OCI-LY1 (cell line): ENCODE measurements around the gene KLHL36.
"Not testable (repeated sequence)": the region's sequence is repeated elsewhere in the genome, so short reads cannot be mapped to it uniquely, and the experiment has no call there.

ENCODE experiments used
- H2AFZ ChIP-seq: fragments of 200-600 bp; sonication (generic), shearing (Covaris generic); 2 replicates; pipeline ENCODE4 v1.6.0; 2014; ENCODE audit warnings: antibody characterized with exemption, mild to moderate bottlenecking, low read length
- H3F3A ChIP-seq: fragments of 200-600 bp; sonication (generic), shearing (Covaris generic); 2 replicates; pipeline ENCODE4 v1.6.0; 2014; ENCODE audit warnings: mild to moderate bottlenecking, antibody characterized with exemption, low read length, moderate library complexity; ENCODE audit not compliant: insufficient read depth
- H3K27ac ChIP-seq: fragments of 200-600 bp; sonication (generic); 2 replicates; pipeline ENCODE4 v1.5.1; 2014; ENCODE audit warnings: low read length, mixed run types, mild to moderate bottlenecking, low read depth; ENCODE audit not compliant: poor library complexity, severe bottlenecking
- H3K27me3 ChIP-seq: fragments of 200-600 bp; sonication (generic); 2 replicates; pipeline ENCODE4 v1.6.0; 2014; ENCODE audit warnings: antibody characterized with exemption, mild to moderate bottlenecking, low read length, moderate library complexity; ENCODE audit not compliant: insufficient read depth
- H3K36me3 ChIP-seq: fragments of 200-600 bp; sonication (generic); 2 replicates; pipeline ENCODE4 v1.6.1; 2014; ENCODE audit warnings: mild to moderate bottlenecking, antibody characterized with exemption, low read length, moderate library complexity, mixed read lengths; ENCODE audit not compliant: insufficient read depth
- H3K4me1 ChIP-seq: fragments of 200-600 bp; sonication (generic); 2 replicates; pipeline ENCODE4 v1.5.1; 2014; ENCODE audit warnings: mild to moderate bottlenecking, low read length, moderate library complexity; ENCODE audit not compliant: insufficient read depth, severe bottlenecking
- H3K4me2 ChIP-seq: fragments of 200-600 bp; sonication (generic), shearing (Covaris generic); 2 replicates; pipeline ENCODE4 v1.6.1; 2014; ENCODE audit warnings: low read length
- H3K4me3 ChIP-seq: fragments of 200-600 bp; sonication (generic); 2 replicates; pipeline ENCODE4 v1.5.1; 2014; ENCODE audit warnings: low read length, low read depth, mild to moderate bottlenecking, mixed read lengths; ENCODE audit not compliant: poor library complexity, severe bottlenecking
- H3K79me2 ChIP-seq: fragments of 200-600 bp; shearing (Covaris generic); 2 replicates; pipeline ENCODE4 v1.6.1; 2016; ENCODE audit warnings: mixed run types, low read length, mixed read lengths; ENCODE audit not compliant: insufficient read depth
- H3K9ac ChIP-seq: fragments of 200-600 bp; sonication (generic), shearing (Covaris generic); 2 replicates; pipeline ENCODE4 v1.6.1; 2014; ENCODE audit warnings: mild to moderate bottlenecking, low read length, mixed read lengths
- H3K9me2 ChIP-seq: fragments of 200-600 bp; sonication (generic), shearing (Covaris generic); 2 replicates; pipeline ENCODE4 v1.6.1; 2014; ENCODE audit warnings: low read depth, mild to moderate bottlenecking, low read length, mixed read lengths
- H3K9me3 ChIP-seq: fragments of 200-600 bp; shearing (Covaris generic); 2 replicates; pipeline ENCODE4 v1.6.1; 2014; ENCODE audit warnings: low read length, mixed read lengths
- H4K20me1 ChIP-seq: fragments of 200-600 bp; sonication (generic), shearing (Covaris generic); 2 replicates; pipeline ENCODE4 v1.6.0; 2016; ENCODE audit warnings: mild to moderate bottlenecking, low read length; ENCODE audit not compliant: insufficient read depth
- CTCF ChIP-seq: fragments of 200-600 bp; sonication (generic), shearing (Covaris generic); IDR thresholded peaks from 2 replicates; pipeline ENCODE4 v1.5.1; 2017; ENCODE audit warnings: mild to moderate bottlenecking, antibody characterized with exemption, low read length, moderate library complexity, mixed read lengths
- EZH2 ChIP-seq: fragments of 200-600 bp; sonication (generic), shearing (Covaris generic); IDR thresholded peaks from 2 replicates; pipeline ENCODE4 v1.8.0; 2017; ENCODE audit warnings: borderline replicate concordance, mixed run types, mild to moderate bottlenecking, antibody characterized with exemption, low read length, moderate library complexity, mixed read lengths

Gene KLHL36

DNA sequence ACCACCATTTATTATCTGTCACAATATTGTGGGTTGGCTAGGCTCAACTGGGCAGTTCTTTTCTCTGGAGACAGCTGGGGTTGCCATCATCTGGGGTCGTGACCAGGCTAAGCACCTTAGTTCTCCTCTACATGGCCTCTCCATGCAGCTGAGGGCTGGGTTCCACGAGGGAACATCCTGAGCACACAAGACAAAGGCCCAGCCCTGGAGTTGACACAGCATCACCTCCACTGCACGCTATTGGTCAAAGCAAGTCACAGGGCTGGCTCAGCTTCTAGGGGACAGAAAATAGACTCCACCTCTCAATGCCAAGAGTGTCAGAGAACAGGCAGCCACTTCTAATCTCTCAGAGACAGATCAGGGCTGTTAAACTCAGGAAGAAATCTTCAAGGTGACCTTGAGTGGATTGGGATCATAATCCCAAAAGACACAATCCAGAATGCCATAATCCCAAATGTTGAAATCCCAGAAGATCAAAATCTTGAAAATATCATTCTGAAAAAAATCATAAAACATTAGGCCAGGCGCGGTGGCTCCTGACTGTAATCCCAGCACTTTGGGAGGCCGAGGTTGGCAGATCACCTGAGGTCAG lies 38.5 kb downstream of the KLHL36 start:
- Histone ChIP-seq H3K79me2 (no peaks in the 10 kb centered on the region), H3K36me3 (no peaks in the 10 kb centered on the region; the same call in 1 of the 2 replicates), H3F3A (no peaks in the 10 kb centered on the region), H3K9ac (no peak overlapping the region), H3K9me2 (no peaks in the 10 kb centered on the region), H3K4me2 (no peak overlapping the region), H3K4me1 (peaks cover 4% of the 10 kb centered on the region), H3K4me3 (no peak overlapping the region), H3K27me3 (no peaks in the 10 kb centered on the region; the same call in 1 of the 2 replicates), H4K20me1 (no peaks in the 10 kb centered on the region), H3K9me3 (0 out of 2 replicates have a peak, but pooled peaks cover 3% of the 10 kb centered on the region), H3K27ac (no peak overlapping the region), H2AFZ (no peak overlapping the region)
- no peak for TF ChIP-seq EZH2
- TF ChIP-seq CTCF: no peak

DNA sequence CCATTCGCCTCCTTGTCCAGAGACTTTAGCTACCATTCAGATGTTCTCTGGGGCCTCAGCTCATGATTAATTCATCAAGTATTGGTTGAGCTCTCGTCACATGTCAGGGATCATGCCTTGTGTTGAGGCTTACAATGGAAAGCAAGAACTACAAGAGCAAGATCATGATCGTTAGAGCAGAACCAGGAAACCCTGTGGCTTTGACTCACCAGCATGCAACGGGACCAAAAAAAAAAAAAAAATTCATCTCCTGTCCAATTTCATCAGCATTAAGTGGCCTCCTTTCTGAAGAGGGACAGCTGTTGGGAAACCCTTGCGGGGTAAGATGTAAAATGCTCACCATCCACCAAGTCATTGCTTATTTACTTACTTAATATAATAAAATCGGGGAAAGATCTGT lies 39.4 kb downstream of the KLHL36 start:
- no peak overlapping the region for H3K27ac ChIP-seq
- no peak overlapping the region for H3K9ac ChIP-seq
- no peak for TF ChIP-seq CTCF
- TF ChIP-seq EZH2: no peak
- no peaks in the 10 kb centered on the region; the same call in 1 of the 2 replicates for H3K36me3 ChIP-seq
- H3K4me3 ChIP-seq: no peak overlapping the region
- no peak overlapping the region for H3K4me2 ChIP-seq
- H3K27me3 ChIP-seq: no peaks in the 10 kb centered on the region; the same call in 1 of the 2 replicates
- no peak overlapping the region for H2AFZ ChIP-seq
- H3K9me3 ChIP-seq: 0 out of 2 replicates have a peak, but pooled peaks cover 3% of the 10 kb centered on the region
- no peaks in the 10 kb centered on the region for H3F3A ChIP-seq
- no peaks in the 10 kb centered on the region for H3K79me2 ChIP-seq
- no peaks in the 10 kb centered on the region for H4K20me1 ChIP-seq
- H3K9me2 ChIP-seq: no peaks in the 10 kb centered on the region
- H3K4me1 ChIP-seq: peaks cover 4% of the 10 kb centered on the region

DNA sequence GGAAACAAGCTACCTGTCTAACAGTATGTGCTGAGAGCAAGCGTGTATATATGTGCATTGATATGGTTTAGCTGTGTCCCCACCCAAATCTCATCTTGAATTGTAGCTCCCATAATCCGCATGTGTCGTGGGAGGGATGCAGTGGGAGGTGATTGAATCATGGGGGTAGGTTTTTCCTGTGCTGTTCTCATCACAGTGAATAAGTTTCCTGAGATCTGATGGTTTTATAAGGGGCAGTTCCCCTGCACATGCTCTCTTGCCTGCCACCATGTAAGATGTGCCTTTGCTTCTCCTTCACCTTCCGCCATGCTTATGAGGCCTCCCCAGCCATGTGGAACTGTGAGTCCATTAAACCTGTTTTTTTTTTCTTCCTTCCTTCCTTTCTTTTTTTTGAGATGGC lies 39.9 kb downstream of the KLHL36 start:
- H3F3A ChIP-seq, H3K4me3 ChIP-seq, H3K4me1 ChIP-seq, H3K4me2 ChIP-seq, H3K9ac ChIP-seq, H3K9me2 ChIP-seq, H3K27ac ChIP-seq, H4K20me1 ChIP-seq, H3K9me3 ChIP-seq, H3K36me3 ChIP-seq, H3K79me2 ChIP-seq, H2AFZ ChIP-seq, H3K27me3 ChIP-seq: not testable (repeated sequence)

DNA sequence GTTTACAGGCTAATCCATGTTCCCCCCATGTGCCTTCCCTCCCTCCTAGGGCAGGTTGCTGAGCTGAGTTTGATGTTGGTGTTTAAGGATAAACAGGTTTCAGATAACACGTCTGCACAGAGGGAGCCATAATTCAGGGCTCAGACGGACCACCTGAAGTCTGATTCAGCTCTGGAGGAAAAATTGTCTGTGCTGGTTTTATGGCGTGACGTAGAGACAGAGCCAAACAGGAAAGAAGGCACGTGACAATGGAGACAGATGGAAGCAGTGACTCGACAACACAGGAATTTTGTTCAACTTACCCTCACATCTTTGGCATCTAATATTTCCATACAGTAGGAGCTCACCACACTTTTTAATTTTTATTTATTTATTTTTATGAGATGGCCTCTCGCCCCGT lies 40.8 kb downstream of the KLHL36 start:
- Histone ChIP-seq H2AFZ (no peak overlapping the region), H3K4me1 (peaks cover 4% of the 10 kb centered on the region), H3K27ac (no peak overlapping the region), H3K9me3 (0 out of 2 replicates have a peak, but pooled peaks cover 3% of the 10 kb centered on the region), H3K4me2 (no peak overlapping the region), H3K79me2 (no peaks in the 10 kb centered on the region), H3K27me3 (no peaks in the 10 kb centered on the region; the same call in 1 of the 2 replicates), H3F3A (no peaks in the 10 kb centered on the region), H3K9me2 (no peaks in the 10 kb centered on the region), H3K36me3 (no peaks in the 10 kb centered on the region; the same call in 1 of the 2 replicates), H3K4me3 (no peak overlapping the region), H4K20me1 (no peaks in the 10 kb centered on the region), H3K9ac (no peak overlapping the region)
- no peak for TF ChIP-seq CTCF
- TF ChIP-seq EZH2: no peak
